ENCODE results near the gene SGK1.

The SGK1 gene

DNA sequence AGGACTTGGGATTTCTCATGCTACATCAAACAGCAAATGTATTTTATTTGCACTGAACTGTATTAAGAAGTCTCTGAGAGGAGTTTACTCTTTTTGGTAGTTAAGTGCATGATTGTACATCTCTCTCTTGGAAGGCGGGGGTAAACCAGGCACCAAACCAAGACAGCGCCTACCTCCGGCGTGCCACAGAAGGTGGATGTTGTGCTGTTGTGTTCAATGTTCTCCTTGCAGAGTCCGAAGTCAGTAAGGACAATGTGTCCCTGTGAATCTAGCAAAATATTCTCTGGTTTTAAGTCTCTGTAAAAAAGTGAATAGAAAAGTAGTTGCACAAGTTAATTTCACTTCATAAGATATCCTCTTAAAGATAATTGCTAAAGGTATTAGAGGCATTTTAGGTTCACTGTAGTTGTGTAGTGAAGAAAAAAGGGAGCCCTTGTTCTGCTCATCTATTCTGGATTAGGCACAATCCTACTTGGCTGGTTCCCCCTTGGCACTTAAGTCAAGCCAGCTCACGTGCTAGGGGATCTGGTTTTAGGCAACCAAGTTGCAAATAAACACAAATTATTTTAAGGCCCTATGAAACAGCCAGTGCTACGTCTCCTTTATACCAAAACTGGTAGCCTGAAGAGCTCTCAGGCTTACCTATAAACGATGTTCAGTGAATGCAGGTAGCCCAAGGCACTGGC, 145.7 kb downstream of the SGK1 start:
- DNase-seq (ENCODE audit: low spot score) (no peak), FAIRE-seq (no peak)

DNA sequence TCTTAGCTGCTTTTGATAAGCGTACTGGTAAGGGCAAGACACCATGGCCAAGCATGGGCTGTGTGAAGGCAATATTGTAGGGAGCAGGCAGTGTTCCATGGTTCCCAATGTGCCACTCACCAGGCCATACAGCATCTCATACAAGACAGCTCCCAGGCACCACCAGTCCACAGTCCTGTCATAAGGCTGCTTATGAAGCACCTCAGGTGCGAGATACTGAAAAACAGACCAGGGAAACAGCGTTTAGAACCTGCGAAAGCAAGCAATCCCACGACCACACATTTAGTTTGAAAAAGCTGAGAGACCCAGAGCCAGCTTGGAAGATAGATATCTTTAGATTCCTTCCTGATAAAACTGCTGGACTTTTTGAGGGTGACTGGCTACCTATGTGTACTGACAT, 146.4 kb downstream of the SGK1 start:
- DNase-seq (ENCODE audit: low spot score) (no peak), FAIRE-seq (no peak)

DNA sequence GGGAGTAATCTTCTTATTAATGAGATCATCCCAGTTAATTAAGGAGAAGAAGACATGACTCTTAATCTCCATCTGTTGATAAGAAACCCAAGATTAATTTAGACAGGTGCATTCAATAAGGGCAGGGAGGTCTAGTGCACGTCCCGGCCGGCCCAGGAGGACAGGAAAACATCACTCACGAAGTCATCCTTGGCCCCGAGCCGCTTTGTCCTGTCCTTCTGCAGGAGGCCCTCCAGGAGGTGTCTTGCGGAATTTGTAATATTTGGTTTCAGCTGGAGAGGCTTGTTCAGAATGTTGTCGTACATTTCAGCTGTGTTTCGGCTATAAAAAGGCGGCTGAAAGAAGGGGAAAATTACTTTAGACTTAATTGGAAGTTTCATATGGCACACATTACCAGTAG, 147.1 kb downstream of the SGK1 start:
- DNase-seq (ENCODE audit: low spot score) = no peak
- FAIRE-seq = no peak

DNA sequence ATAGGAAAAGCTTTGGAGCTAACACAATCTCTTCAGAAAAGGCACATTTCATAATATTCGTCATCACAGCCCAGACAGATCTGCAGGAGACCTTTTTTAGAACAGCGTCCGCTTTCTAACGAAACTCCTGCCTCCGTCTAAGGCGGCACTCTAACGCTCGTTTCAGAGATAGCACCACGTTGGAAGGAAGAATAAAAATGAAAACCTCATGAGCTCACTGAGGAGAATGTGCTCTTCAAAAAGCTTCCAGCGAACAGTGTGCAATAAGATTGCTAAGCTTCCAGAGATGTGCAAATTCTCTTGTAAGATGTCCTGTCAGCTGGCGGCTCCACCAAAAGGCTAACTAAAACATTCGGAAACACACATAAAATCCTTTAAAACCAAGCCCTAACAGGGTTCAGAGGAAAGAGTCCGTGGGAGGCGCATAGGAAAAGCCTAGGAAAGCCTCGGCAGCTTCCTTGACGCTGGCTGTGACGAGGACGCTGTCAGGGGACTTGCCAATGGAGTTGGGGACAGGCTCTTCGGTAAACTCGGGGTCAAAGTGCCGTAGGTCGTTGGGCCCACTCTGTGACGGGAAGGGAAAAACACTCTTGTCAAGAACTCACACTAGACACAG, 147.9 kb downstream of the SGK1 start:
- DNase-seq (ENCODE audit: low spot score) = no peak
- no peak for FAIRE-seq

DNA sequence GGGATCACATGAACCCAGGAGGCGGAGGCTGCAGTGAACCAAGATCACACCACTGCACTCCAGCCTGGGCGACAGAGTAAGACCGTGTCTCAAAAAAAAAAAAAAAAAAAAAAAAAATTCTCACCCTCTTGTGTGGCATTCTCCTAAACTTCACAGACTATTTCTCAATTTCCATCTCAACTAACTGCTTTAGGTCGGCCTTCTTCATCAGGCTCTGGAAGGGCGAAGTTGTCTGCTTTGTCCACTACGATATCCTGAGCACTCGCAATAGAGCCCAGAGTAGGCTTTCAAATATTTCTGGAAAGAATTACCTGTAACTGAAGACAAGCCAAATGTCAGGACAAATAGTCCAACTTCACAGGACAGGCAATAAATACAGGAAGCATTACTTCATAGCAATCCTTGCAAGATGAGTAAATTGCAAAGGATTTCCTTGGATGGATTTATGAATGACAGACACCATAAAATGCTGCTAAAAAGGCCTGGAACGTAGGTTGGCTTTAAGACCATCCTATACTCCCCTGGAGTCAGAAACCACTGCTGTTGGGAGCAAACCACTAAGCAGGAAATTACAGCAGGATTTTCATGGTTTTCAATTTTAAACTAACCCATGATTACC, 149.2 kb downstream of the SGK1 start:
- no peak for DNase-seq (ENCODE audit: low spot score)
- no peak for FAIRE-seq

DNA sequence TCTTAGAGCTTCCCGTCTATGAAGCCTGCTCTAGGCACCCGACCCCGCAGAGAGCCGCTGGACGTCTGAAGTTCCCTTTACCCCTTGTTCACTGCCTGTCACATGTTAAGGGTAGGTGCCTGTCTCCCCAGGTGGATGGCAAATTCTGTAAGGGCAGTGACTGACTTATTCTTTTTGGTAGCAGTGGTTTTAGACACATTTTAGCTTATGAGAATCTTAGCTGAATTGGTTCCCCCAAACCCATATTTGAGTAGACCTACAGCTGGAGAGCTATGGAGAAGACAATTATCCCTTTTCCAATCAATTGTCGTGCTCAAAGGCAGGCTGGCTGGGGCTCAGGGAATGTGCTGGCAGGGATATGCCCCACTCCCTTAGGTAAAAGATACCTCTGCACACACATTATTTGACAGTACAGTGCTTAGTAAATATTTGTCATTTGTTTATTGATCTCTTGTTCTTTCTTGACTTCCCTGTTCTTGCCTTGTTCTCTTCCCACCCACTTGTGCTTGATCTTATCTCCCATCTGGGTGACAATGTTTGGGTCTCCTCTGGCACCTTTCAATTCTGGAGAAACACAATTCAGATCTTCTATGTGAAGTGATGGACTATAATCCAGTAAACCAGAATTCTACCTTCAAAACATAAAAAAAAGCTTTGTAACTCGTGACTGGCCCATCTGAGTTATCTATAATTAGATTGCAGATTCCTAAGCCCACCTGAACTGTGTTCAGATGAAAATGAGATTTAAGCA, 151.2 kb downstream of the SGK1 start:
- DNase-seq (ENCODE audit: low spot score) (no peak), FAIRE-seq (no peak)

DNA sequence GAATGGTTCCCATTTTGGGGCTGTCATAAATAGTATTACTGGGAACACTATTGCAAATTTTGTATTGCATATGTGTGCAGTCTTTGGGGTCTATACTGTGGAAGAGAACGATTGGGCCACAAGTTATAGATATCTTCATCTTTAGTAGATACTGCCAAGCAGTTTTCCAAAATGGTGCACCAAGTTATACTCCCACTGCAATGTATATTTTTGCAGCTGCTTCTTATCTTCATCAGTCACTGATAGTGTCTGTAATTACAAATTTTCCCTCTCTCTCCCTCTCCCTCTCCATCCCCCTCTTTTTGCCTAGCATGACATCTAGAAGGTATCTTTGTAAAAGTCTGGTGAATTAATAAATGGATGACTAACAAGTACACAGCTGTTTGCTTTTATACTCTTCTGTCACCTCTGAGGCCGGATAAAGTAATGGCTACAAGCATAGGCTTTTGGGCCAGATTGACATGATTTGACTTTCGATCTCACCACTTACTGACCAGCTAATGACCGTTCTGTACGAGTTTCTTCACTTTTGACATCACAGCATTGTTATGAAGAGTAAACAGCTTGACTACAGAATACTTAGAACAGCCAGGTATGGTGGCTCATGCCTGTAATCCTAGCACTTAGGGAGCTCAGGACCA, 152.2 kb downstream of the SGK1 start:
- FAIRE-seq (no peak), DNase-seq (ENCODE audit: low spot score) (no peak)

DNA sequence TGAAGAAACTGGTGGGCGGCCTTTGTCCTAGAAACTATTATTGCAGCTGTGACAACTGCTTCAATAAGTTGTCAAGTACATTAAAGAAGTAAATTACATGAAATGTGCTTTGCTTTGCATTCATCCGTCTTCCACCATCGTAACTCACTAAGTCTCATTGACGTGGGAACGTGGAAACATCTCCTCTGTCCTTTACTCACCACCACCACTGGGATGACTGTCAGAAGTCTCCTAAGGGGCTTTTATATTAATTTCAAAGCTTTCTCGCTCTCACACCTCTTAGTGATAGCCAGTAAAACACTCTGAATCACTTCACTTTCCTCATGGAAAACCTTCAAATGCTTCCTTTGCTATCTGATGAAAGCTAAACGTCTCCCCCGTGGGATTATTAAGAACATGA, 153.6 kb downstream of the SGK1 start:
- DNase-seq (ENCODE audit: low spot score) = no peak
- no peak for FAIRE-seq

DNA sequence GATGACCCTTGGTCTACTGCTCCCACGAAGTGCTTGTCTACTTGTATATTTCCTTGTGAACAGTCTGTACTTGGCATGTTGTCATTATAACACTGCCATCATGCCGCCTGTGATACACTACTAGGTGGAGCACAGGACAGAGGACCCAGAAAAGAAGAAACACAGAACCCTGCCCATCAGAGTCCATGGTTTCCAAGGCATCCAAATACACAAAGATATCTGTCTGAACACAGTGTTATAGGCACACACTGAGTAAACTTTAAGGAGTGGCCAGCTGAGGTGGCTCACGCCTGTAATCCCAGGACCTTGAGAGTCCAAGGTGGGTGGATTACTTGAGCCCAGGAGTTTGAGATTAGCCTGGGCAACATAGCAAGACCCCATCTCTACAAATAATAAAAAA, 155.0 kb downstream of the SGK1 start:
- no peak for FAIRE-seq
- no peak for DNase-seq (ENCODE audit: low spot score)

DNA sequence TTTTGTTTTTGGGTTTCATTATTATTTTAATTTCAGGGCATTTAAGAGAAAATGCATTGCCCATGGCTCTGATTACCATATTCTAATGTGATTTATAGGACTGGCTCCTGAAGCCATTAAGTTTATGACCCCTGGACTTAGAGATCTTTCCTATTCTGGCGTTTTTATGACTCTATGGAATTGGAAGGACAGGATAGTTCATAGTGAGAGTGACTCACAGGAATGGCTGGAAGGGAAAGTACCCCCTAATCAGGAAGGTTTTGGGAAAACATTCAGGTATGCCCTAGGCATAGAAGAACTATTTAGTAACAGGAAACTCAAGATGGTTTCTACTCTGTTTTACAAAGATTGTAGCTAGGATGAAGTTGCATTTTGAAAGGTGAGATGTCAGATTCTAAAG, 156.9 kb downstream of the SGK1 start:
- no peak for FAIRE-seq
- peak; percentile 42 for DNase-seq (ENCODE audit: low spot score)

DNA sequence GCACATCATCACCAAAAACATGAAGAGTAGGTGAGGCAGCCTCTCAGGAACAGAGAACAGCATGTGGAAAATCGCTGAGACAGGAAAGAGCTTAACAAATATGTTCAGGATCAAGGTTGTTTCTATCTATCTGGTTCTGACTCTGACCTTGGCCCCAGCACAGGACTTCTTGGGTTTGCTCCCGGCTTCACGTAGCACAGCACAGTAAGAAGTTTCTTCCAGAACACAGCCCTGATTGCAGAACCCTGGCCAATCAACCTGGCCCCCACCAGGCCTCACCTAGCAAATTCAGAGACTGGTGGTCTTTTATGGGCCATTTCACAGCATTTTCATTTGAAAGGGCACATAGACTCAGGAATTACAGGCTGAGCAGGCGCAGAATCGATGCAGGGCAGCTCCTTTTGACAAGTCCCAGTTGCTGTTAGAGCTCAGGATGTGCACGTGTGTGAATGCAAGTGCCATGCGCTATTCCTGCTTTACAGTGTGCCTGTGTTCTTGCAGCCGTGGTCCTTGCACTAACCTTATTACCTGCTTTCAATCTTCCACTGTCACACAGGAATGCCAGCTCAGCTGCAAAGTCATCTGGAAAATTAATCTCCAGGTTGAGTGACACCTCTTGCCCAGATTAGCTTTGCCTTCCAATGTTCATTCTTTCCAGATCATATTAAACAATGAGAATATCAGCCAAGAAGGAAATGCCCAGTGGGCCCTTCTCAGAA, 165.0 kb downstream of the SGK1 start:
- DNase-seq (ENCODE audit: low spot score) (no peak), FAIRE-seq (no peak)

DNA sequence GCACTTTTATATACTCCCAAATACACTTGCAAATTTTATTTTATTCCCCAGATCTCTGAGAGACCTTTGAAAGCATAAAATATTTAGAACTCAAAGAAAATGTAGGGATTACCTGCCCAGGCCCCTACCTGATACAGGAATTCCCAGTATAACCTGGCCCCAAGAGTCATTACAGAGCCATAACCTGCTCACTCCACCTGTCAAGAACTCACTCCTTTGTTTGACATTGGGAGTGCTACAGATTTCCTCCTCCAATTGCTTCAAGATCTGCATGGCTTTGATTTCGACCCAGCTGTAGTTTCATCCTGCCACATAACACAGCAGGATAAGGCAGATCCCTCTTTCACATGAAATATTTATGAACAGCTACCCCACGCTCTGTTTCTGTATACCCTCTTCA, 169.3 kb downstream of the SGK1 start:
- FAIRE-seq = no peak
- no peak for DNase-seq (ENCODE audit: low spot score)

DNA sequence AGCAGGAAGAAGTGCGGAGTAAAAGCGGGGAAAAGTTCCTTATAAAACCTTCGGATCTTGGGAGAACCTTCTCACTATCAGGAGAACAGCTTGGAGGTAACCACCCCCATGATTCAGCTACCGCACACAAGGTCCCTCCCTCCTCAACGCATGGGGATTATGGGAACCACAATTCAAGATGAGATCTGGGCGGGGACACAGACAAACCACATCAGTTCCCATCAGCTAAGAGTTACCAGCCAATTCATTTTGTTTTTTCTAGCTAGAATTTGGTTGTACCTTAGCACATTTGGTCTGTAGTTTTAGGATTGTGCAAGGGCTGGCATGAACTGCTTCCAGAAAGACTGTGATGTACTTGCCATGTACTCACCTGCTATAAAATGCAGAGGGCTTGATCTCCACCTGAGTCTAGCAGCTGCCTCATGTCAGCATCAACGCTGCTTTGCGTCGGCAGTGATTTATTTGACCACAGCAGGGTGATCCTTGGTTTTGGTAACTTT, 170.8 kb downstream of the SGK1 start:
- no peak for FAIRE-seq
- DNase-seq (ENCODE audit: low spot score) = no peak

DNA sequence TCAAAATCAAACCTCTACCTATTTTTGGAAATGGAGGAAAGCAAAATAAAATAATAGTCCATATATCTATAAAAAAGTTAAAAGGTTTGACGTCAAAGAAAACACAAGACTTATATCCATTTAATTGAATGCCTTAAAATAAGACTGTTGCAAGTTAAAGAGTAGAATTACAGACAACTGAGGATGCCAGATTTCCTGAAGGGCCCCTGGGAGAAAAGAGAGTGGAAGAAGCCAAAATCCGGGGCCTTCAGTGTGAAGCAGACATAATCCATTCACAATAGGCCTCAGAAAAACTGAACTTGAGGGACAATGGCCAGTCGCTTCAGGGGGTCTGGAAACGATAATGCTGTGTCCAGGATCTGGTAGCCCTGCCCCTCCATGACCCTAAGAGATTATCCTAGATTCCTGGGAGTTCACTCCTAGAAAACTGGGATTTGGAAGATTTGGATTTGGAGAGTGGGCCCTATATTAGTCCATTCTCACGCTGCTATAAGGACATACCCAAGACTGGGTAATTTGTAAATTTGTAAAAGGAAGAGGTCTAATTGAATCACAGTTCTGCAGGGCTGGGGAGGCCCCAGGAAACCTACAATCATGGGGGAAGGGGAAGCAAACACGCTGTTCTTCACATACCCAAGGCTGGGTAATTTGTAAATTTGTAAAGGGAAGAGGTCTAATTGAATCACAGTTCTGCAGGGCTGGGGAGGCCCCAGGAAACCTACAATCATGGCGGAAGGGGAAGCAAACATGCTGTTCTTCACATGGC, 171.5 kb downstream of the SGK1 start:
- no peak for FAIRE-seq
- DNase-seq (ENCODE audit: low spot score) = no peak

DNA sequence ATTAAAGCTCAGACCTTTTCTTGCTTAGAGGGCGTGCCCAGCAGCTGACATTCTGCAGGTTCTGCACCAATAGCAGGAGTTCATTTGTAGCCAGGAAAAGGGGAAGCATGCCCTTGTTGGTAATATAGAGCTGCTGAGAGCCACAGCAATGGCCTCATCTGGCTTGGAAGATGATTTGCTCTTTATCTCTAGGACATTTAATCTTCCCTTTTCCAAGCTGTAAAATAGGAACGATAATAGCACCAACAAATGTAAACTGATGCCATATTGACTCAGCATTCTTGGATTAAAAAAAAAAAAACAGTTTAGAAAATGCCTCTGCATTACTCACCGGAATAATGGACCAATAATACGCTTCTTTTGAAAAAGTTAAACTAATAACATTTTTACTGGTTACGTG, 172.1 kb downstream of the SGK1 start:
- DNase-seq (ENCODE audit: low spot score) (no peak), FAIRE-seq (no peak)

DNA sequence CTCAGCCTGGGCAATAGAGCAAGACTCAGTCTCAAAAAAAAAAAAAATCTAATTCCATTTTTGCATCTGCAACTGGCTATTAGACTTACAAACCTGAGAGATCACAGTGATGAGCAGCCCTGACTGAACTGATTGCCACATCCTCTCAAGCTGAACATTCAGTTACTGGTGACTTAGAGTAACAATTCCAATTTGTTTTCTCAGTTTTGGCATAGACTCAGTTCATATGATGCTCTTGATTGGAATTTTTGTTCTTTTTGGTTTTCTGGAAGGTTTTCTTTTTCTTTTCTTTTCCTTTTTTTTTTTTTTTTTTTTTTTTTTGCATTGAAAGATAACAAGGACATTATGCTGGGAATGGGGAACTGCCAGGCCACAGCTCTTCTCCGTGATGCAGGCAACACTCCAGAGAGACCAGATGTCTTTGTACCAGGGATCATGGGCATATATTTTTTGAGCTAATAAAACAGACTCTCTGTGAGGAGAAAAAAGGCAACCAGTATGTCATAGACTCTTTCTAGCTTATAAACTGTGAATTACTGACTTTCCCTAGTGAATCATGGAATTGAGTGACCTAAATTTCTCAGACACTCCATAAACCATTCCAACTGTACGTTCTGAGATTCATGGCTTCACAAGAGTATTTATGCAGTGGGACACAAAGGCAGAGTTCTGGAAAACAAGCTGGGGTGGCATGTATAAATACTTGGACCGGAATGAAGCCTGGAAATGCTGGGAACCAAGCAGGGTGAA, 179.5 kb downstream of the SGK1 start:
- FAIRE-seq (no peak), DNase-seq (ENCODE audit: low spot score) (no peak)

DNA sequence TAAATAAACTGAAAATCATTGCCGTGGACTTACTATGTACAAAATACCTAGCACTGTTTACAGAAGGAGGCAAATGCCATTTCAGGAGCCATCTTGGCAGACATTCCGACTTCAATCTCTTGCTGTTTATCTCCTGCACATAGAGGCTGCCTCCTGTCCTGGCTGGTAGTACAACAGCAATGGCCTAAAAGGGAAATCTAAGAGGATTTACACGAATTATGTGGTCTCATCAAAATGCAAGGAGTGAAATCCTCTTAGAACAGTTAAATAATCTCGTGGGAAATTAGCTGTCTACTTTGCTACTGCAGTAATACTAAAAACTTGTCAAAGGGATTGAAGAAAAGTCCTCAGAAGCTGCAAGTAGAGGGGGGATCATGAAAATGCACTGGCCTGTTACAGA, 183.3 kb downstream of the SGK1 start:
- DNase-seq (ENCODE audit: low spot score) (no peak), FAIRE-seq (no peak)

DNA sequence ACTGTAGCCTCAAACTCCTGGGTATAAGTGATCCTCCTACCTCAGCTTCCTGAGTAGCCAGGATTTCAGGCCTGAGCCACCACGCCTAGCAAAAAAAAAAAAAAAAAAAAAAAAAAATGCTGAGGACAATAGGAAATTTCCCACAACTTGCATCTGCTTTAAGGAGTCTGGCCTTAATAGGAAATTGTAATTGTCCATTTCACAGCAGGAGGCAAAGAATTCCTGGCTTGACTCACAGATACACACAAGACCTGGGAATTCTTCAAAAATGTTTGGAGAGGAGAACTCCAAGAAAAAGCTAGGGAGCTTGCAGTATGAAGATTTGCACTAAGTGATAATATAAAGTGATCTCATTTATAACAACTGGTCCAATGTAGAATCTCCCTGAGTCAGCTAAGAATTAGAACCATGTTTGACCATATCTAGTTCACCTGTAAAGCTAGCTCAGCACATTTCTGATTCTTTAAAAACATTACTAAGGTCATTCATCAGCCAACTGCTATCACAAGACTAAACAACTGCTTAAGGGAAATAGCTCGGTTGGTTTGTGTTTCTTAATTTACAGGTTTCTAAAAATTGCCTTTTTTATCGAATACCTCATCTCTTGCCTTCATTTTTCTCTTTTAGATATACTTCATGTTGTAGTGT, 185.3 kb downstream of the SGK1 start:
- DNase-seq (ENCODE audit: low spot score) (peak; percentile 69), FAIRE-seq (no peak)

DNA sequence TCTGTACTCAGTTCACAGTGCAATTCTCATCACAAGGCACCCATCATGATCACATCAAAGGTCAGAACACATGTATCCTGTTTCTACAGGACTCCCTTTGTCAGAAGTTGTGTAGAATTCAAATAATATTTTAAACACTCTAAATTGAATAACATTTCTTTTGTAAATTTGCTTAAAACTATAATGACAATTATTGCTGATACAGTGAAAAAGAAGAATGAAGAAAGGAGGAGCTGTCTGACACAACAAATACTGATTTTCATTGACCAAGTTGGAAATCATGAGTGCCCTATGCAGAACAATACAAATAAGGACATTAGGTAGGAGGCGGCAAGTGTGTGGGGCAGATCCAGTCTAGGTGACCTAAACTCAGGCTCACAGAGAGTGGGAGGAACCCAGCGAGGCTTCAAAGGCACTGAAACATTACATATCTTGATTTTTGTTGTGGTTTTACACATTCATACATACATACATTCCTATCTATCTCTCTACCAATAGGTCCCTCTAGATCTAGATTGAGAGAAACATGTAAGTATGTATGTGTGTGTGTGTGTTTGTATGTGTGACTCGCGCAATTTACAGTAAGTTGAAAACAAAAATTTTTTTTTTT, 186.3 kb downstream of the SGK1 start:
- no peak for FAIRE-seq
- DNase-seq (ENCODE audit: low spot score) = no peak
